K562 (cell line): ENCODE data around the gene PTPN18. TPM values are rescaled to one million over a fixed set of nuclear protein-coding genes. Genes with fewer than 3 reads are reported as not detected.
A peak's percentile ranks its signal among the peaks of the same experiment; 100 is the strongest.

Experiments
- ATAC-seq: fragments of 200-7000 bp; cut with Tn5 transposase; 3 replicates; pipeline ENCODE4 v1.9.1; 2020; ENCODE audit warnings: moderate library complexity
- BruUV-seq: library from RNA; stranded (reverse); fragments of 400-500 nt; replicated peaks from 2 replicates; lab custom pipeline; 2021; lab: Mats Ljungman, UMichigan
- CTCF ChIA-PET: fragments of 300-600 bp; formaldehyde crosslinking; extraction: SDS; loops from one replicate; lab custom pipeline; 2021; ENCODE audit warnings: low intra/inter-chr PET ratio; lab: Yijun Ruan, JAX
- POLR2A ChIA-PET: fragments of 300-600, 350-650 bp; sonication (Branson Sonifier 250); formaldehyde crosslinking; extraction: SDS; loops from one replicate; lab custom pipeline; 2021; ENCODE audit warnings: antibody characterized with exemption, inconsistent platforms; lab: Yijun Ruan, JAX
- DNase-seq, 4 experiments: peaks; one replicate each; pipeline versions ENCODE4 v3.0.0 to v3.0.0-alpha.2; 2011 to 2018; ENCODE audit warnings: low spot score in 3 of 4, mixed read lengths in 3 of 4; ENCODE audit errors: extremely low read depth in 1 of 4
- FAIRE-seq: peaks from 2 replicates; lab custom pipeline; 2011; peaks lifted over from hg19 to GRCh38; lab: Jason Lieb, UNC
- H2AFZ ChIP-seq: 2 replicates; pipeline ENCODE4 v1.6.0; 2011; ENCODE audit warnings: low read depth, low read length, control low read depth, inconsistent platforms
- H3K27ac ChIP-seq: fragments of 200-600 bp; 3 replicates; pipeline ENCODE4 v1.8.0; 2011; ENCODE audit warnings: low read depth, mild to moderate bottlenecking, control low read depth, inconsistent platforms, low read length, moderate library complexity, mixed read lengths; ENCODE audit errors: extremely low read depth
- H3K27me3 ChIP-seq, 2 experiments: fragments of 300-600 bp in 1 of 2; 2 replicates in 1 of 2; 3 replicates in 1 of 2; pipeline versions ENCODE4 v1.6.0 to v1.8.0; 2011; ENCODE audit warnings: inconsistent platforms in 2 of 2, low read length in 2 of 2, mild to moderate bottlenecking in 1 of 2, mixed read lengths in 1 of 2, moderate library complexity in 1 of 2; ENCODE audit not compliant: control insufficient read depth in 2 of 2, insufficient read depth in 2 of 2
- H3K36me3 ChIP-seq: fragments of 300-600 bp; 3 replicates; pipeline ENCODE4 v1.8.0; 2011; ENCODE audit warnings: mild to moderate bottlenecking, low read length, inconsistent platforms; ENCODE audit not compliant: control insufficient read depth, insufficient read depth
- H3K4me1 ChIP-seq, 2 experiments: fragments of 200-600 bp in 1 of 2; replicated peaks in 1 of 2; 2 replicates in 1 of 2; 3 replicates in 1 of 2; pipeline versions ENCODE4 v1.5.1 to v1.8.0; 2011; ENCODE audit warnings: inconsistent platforms in 2 of 2, low read length in 2 of 2, mild to moderate bottlenecking in 1 of 2, mixed read lengths in 1 of 2, moderate library complexity in 1 of 2; ENCODE audit not compliant: control insufficient read depth in 2 of 2, insufficient read depth in 2 of 2
- H3K4me2 ChIP-seq: 2 replicates; pipeline ENCODE4 v1.6.1; 2011; ENCODE audit warnings: low read length, control low read depth, inconsistent platforms, mixed read lengths; ENCODE audit not compliant: insufficient read depth
- H3K4me3 ChIP-seq: fragments of 200-600 bp; sonication (generic), shearing (Covaris generic); 2 replicates; pipeline ENCODE4 v1.5.1; 2016; ENCODE audit warnings: control low read depth, inconsistent platforms
- H3K79me2 ChIP-seq: fragments of 200-600 bp; 3 replicates; pipeline ENCODE4 v1.8.0; 2011; ENCODE audit warnings: low read length, inconsistent platforms; ENCODE audit not compliant: control insufficient read depth, insufficient read depth
- H3K9ac ChIP-seq, 2 experiments: 2 replicates each; pipeline versions ENCODE4 v1.6.0 to v1.6.1; 2011; ENCODE audit warnings: low read depth in 2 of 2, low read length in 2 of 2, control low read depth in 1 of 2, inconsistent platforms in 1 of 2, mild to moderate bottlenecking in 1 of 2, mixed read lengths in 1 of 2; ENCODE audit not compliant: insufficient read depth in 1 of 2
- H3K9me1 ChIP-seq: one replicate; pipeline ENCODE4 v1.6.0; 2011; ENCODE audit warnings: inconsistent platforms, mild to moderate bottlenecking, low read length, moderate library complexity; ENCODE audit not compliant: control insufficient read depth, insufficient read depth
- H3K9me3 ChIP-seq: replicated peaks from 2 replicates; pipeline ENCODE4 v1.5.1; 2011; ENCODE audit warnings: low read depth, low read length, inconsistent platforms; ENCODE audit not compliant: control insufficient read depth, insufficient read depth
- H4K20me1 ChIP-seq: replicated peaks from 2 replicates; pipeline ENCODE4 v1.6.1; 2011; ENCODE audit warnings: low read length, inconsistent platforms, mixed read lengths; ENCODE audit not compliant: control insufficient read depth, insufficient read depth
- CBX2 ChIP-seq: fragments of 200-600 bp; sonication (generic); IDR thresholded peaks from one replicate; pipeline ENCODE4 v1.6.1; 2012; ENCODE audit warnings: mild to moderate bottlenecking, low read length, inconsistent platforms; ENCODE audit not compliant: insufficient read depth, poor library complexity, severe bottlenecking
- DNMT1 ChIP-seq: fragments of 450-650 bp; IDR thresholded peaks from 2 replicates; pipeline ENCODE4 v1.6.1; 2016; ENCODE audit warnings: antibody characterized with exemption, mild to moderate bottlenecking
- IRF2 ChIP-seq: sonication (generic); formaldehyde crosslinking; IDR thresholded peaks from 2 replicates; pipeline ENCODE4 v1.8.1; 2022; ENCODE audit warnings: mild to moderate bottlenecking, missing genetic modification reagents
- MBD2 ChIP-seq: sonication (generic); IDR thresholded peaks from 2 replicates; pipeline ENCODE4 v1.6.1; 2016; ENCODE audit warnings: low read depth, borderline replicate concordance
- MEF2D ChIP-seq: conservative IDR thresholded peaks from 2 replicates; pipeline ENCODE4 v1.6.1; 2016; ENCODE audit warnings: low read depth, missing genetic modification characterization, missing compliant biosample characterization
- SOX6 ChIP-seq: fragments of 450-650 bp; IDR thresholded peaks from 2 replicates; pipeline ENCODE4 v1.6.1; 2014; ENCODE audit warnings: mild to moderate bottlenecking
- STAG1 ChIP-seq: sonication (generic); formaldehyde crosslinking; IDR thresholded peaks from 2 replicates; pipeline ENCODE4 v1.5.0; 2020; ENCODE audit warnings: missing genetic modification reagents, borderline replicate concordance
- ZNF324 ChIP-seq: fragments of 250-450 bp; sonication (Bioruptor Pico); IDR thresholded peaks from 2 replicates; pipeline ENCODE4 v1.4.0; 2020; ENCODE audit warnings: mild to moderate bottlenecking
- ZNF507 ChIP-seq: conservative IDR thresholded peaks from 2 replicates; pipeline ENCODE4 v1.6.1; 2017; ENCODE audit warnings: missing genetic modification characterization, missing compliant biosample characterization
- ZNF668 ChIP-seq: fragments of 250-450 bp; sonication (Bioruptor Pico); IDR thresholded peaks from 2 replicates; pipeline ENCODE4 v1.8.0; 2022; ENCODE audit warnings: mild to moderate bottlenecking, inconsistent platforms
- ZNF76 ChIP-seq: fragments of 250-450 bp; sonication (Bioruptor Pico); IDR thresholded peaks from 2 replicates; pipeline ENCODE4 v1.4.0; 2020; ENCODE audit warnings: mild to moderate bottlenecking, moderate library complexity, borderline replicate concordance
- WGBS: fragments of 100-300 bp; shearing (Covaris generic); methylation state at CpG from one replicate; pipeline ENCODE4 v1.1.6; 2016; ENCODE audit warnings: low coverage, mixed read lengths; ENCODE audit not compliant: insufficient coverage; ENCODE audit errors: missing lambda C conversion rate; 5-methylcytosine and 5-hydroxymethylcytosine counted together
- in situ Hi-C: fragments of 300-500 bp; cut with MboI; formaldehyde crosslinking; loops from 4 replicates; pipeline ENCODE4 v1.15.0; 2018; ENCODE audit warnings: inconsistent platforms, mixed read lengths
- intact Hi-C: fragments of 100-400 bp; cut with micrococcal nuclease; formaldehyde crosslinking; loops from 2 replicates; pipeline ENCODE4 v1.14.2; 2022
- polyA plus RNA-seq, 8 experiments: library from polyadenylated mRNA; depleted of rRNA in 4 of 8; stranded (reverse) in 5 of 8; unstranded in 3 of 8; fragments of >200 nt; fragmentation: Nextera tagmentation in 2 of 8; fragmentation: Illumina TruSeq in 1 of 8; extraction: Ambion mirVana in 2 of 8; extraction: Trizol in 1 of 8; gene quantifications; 2 replicates each; pipeline versions ENCODE4 v1.2.1 to v1.2.3, GENCODE V29; 2011 to 2014; ENCODE audit warnings: inconsistent platforms in 1 of 8, missing spikeins in 1 of 8
- total RNA-seq, 7 experiments: library from RNA; depleted of rRNA in 6 of 7; stranded (reverse); fragments of >200 nt in 6 of 7; fragmentation: Illumina TruSeq in 2 of 7; extraction: Trizol in 2 of 7; gene quantifications; 2 replicates each; pipeline versions ENCODE4 v1.2.1 to v1.2.3, GENCODE V29; 2011 to 2021; ENCODE audit warnings: low replicate concordance in 1 of 7
- TF ChIP-seq, protein P1 (sequence below), 2 experiments: fragments of 450-650 bp; IDR thresholded peaks; 2 replicates each; pipeline ENCODE4 v1.6.1; 2018; ENCODE audit warnings: mild to moderate bottlenecking in 2 of 2, low read depth in 1 of 2; ENCODE audit not compliant: partially characterized antibody in 2 of 2
- TF ChIP-seq, protein P2 (sequence below): fragments of 250-450 bp; sonication (Bioruptor Pico); IDR thresholded peaks from 2 replicates; pipeline ENCODE4 v1.5.0; 2020; ENCODE audit warnings: mild to moderate bottlenecking
- TF ChIP-seq, protein P3 (sequence below): fragments of 450-650 bp; formaldehyde crosslinking; conservative IDR thresholded peaks from 2 replicates; pipeline ENCODE4 v1.4.0; 2022; ENCODE audit warnings: mild to moderate bottlenecking, missing genetic modification characterization

Gene PTPN18
- total and polyA plus RNA-seq, 9 of the 15 experiments (the other 6 are each of a cell fraction or from before 2014, with no cell fraction given), result 11.6 to 90.7 (median 49.6) TPM

DNA sequence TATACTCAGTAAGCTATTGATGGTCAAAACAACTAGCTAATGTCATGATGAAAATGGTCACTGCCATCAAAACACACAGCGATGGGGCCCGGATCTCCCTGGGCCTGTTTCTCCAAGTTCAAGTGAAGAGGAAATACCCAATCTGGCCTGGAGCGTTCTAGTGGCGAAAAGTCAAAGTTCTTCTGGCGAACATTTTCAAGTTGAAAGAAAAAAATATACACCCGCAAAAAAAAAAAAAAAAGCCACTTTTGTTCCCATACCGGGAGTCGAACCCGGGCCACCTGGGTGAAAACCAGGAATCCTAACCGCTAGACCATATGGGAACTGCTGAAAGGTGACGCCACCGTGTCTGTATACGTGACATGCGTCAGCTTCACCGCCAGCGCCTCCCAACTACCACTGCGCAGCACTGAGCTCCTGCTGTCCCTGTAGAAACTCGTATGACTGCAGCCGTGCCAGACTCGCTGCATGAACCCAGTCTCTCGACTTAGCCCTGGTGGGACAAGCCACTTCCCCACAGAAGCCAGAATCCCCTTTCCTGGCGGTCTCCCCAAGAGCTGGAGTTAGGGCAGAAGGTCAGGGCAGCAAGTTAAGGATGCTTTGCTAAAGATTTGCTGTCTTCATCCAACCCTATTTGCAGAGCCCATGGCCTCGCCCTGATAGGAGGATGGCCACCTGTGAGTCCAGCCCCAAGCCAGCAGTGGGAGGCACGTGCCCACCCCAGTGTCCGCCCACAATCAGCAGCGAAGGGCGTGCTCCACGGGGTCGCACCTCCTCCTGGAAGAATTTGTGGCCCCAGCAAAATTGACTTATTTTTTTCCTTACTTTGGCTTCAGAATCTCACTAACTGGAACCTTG, 18.8 kb upstream of the PTPN18 start:
- peak; percentile 65 for ATAC-seq
- 5% methylated on average over 28 of the region's 29 CpGs for WGBS
- in situ Hi-C loops, result loop anchor here (5.0 to 25.0 kb wide), 3 partner anchors 155 to 1175 kb away; partner anchors contain the start of genes MZT2B and SMPD4
- TF ChIP-seq SOX6 (peak; percentile 64), MEF2D (tag) (peak; percentile 53), ZNF668 (CRISPR knock-in tag) (no peak), IRF2 (CRISPR knock-in tag) (no peak), DNMT1 (no peak), STAG1 (no peak), MBD2 (0 out of 2 replicates have a peak, but pooled peaks have one; percentile 28), ZNF324 (CRISPR knock-in tag) (no peak), ZNF76 (CRISPR knock-in tag) (no peak), CBX2 (no peak), ZNF507 (no peak)
- TF ChIP-seq, protein P1, sequence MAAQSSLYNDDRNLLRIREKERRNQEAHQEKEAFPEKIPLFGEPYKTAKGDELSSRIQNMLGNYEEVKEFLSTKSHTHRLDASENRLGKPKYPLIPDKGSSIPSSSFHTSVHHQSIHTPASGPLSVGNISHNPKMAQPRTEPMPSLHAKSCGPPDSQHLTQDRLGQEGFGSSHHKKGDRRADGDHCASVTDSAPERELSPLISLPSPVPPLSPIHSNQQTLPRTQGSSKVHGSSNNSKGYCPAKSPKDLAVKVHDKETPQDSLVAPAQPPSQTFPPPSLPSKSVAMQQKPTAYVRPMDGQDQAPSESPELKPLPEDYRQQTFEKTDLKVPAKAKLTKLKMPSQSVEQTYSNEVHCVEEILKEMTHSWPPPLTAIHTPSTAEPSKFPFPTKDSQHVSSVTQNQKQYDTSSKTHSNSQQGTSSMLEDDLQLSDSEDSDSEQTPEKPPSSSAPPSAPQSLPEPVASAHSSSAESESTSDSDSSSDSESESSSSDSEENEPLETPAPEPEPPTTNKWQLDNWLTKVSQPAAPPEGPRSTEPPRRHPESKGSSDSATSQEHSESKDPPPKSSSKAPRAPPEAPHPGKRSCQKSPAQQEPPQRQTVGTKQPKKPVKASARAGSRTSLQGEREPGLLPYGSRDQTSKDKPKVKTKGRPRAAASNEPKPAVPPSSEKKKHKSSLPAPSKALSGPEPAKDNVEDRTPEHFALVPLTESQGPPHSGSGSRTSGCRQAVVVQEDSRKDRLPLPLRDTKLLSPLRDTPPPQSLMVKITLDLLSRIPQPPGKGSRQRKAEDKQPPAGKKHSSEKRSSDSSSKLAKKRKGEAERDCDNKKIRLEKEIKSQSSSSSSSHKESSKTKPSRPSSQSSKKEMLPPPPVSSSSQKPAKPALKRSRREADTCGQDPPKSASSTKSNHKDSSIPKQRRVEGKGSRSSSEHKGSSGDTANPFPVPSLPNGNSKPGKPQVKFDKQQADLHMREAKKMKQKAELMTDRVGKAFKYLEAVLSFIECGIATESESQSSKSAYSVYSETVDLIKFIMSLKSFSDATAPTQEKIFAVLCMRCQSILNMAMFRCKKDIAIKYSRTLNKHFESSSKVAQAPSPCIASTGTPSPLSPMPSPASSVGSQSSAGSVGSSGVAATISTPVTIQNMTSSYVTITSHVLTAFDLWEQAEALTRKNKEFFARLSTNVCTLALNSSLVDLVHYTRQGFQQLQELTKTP (IDR thresholded peaks at IDR 0.05; ENCODE audit: low read depth in 1 of 2, partially characterized antibody in 2 of 2), result peak in 1 of 2 experiments; percentile 21
- TF ChIP-seq, protein P2, sequence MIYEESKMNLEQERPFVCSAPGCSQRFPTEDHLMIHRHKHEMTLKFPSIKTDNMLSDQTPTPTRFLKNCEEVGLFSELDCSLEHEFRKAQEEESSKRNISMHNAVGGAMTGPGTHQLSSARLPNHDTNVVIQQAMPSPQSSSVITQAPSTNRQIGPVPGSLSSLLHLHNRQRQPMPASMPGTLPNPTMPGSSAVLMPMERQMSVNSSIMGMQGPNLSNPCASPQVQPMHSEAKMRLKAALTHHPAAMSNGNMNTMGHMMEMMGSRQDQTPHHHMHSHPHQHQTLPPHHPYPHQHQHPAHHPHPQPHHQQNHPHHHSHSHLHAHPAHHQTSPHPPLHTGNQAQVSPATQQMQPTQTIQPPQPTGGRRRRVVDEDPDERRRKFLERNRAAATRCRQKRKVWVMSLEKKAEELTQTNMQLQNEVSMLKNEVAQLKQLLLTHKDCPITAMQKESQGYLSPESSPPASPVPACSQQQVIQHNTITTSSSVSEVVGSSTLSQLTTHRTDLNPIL (CRISPR knock-in tag), result no peak
- TF ChIP-seq, protein P3, sequence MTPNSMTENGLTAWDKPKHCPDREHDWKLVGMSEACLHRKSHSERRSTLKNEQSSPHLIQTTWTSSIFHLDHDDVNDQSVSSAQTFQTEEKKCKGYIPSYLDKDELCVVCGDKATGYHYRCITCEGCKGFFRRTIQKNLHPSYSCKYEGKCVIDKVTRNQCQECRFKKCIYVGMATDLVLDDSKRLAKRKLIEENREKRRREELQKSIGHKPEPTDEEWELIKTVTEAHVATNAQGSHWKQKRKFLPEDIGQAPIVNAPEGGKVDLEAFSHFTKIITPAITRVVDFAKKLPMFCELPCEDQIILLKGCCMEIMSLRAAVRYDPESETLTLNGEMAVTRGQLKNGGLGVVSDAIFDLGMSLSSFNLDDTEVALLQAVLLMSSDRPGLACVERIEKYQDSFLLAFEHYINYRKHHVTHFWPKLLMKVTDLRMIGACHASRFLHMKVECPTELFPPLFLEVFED, result no peak

More for the DNA sequence above, 18.8 kb upstream of the PTPN18 start:
- Histone ChIP-seq H4K20me1 (no peaks in the 10 kb centered on the region), H2AFZ (peak overlapping the region; percentile 85), H3K9me3 (no peaks in the 10 kb centered on the region), H3K27me3 (no peaks in the 10 kb centered on the region), H3K4me3 (peak overlapping the region; percentile 44), H3K36me3 (peaks cover 20% of the 10 kb centered on the region), H3K4me1 (peaks cover 36 to 51% of the 10 kb centered on the region in 2 experiments), H3K79me2 (peaks cover 19% of the 10 kb centered on the region), H3K27ac (peak overlapping the region; percentile 78), H3K4me2 (peak overlapping the region; percentile 92), H3K9me1 (no peaks in the 10 kb centered on the region), H3K9ac (peak overlapping the region; percentile 68 to 89)
- CTCF ChIA-PET, result interaction anchor here (0.6 kb wide), 1 partner anchor 181 kb away, joined by 4 read pairs; no protein-coding TSS in a partner anchor
- POLR2A ChIA-PET, result interaction anchor here (0.7 to 1.8 kb wide), 4 partner anchors 19 to 156 kb away, joined by 3 to 7 read pairs (median 3); partner anchors contain the start of genes PTPN18 and SMPD4
- intact Hi-C loops, result no loop called here
- BruUV-seq, result no TSS peak
- peak; percentile 78 for FAIRE-seq
- peak; percentile 74 to 86 (median 82) for DNase-seq
